GM23338 (cell line): ENCODE measurements around the gene ACP2.

ENCODE experiments used
- CREB1 ChIP-seq: fragments of 250-450 bp; sonication (Bioruptor Pico); IDR thresholded peaks from 2 replicates; pipeline ENCODE4 v1.5.0; 2020; ENCODE audit warnings: low read depth, mild to moderate bottlenecking, moderate library complexity
- CTCF ChIP-seq, 2 experiments: fragments of 200-600 bp in 1 of 2; sonication (generic) in 1 of 2; conservative IDR thresholded peaks; 2 replicates each; pipeline versions ENCODE4 v1.5.1 to v1.6.1; 2016 to 2017; ENCODE audit warnings: antibody characterized with exemption in 2 of 2, low read depth in 2 of 2, mild to moderate bottlenecking in 2 of 2, moderate library complexity in 1 of 2
- ETS1 ChIP-seq: IDR thresholded peaks from 2 replicates; pipeline ENCODE4 v1.6.1; 2016; ENCODE audit warnings: antibody characterized with exemption
- EZH2 ChIP-seq: fragments of 200-600 bp; sonication (generic); IDR thresholded peaks from one replicate; pipeline ENCODE4 v1.8.0; 2017; ENCODE audit warnings: antibody characterized with exemption, mild to moderate bottlenecking, low read depth; ENCODE audit not compliant: unreplicated experiment
- EZH2phosphoT487 ChIP-seq: fragments of 200-600 bp; sonication (generic); IDR thresholded peaks from one replicate; pipeline ENCODE4 v1.8.1; 2018; ENCODE audit warnings: antibody characterized with exemption; ENCODE audit not compliant: unreplicated experiment
- JUNB ChIP-seq: IDR thresholded peaks from one replicate; pipeline ENCODE4 v1.6.1; 2016; ENCODE audit warnings: antibody characterized with exemption; ENCODE audit not compliant: unreplicated experiment
- NANOG ChIP-seq: IDR thresholded peaks from 2 replicates; pipeline ENCODE4 v1.6.1; 2016; ENCODE audit warnings: antibody characterized with exemption, borderline replicate concordance
- POLR2AphosphoS5 ChIP-seq: IDR thresholded peaks from 2 replicates; pipeline ENCODE4 v1.6.1; 2016; ENCODE audit warnings: antibody characterized with exemption, low read depth
- REST ChIP-seq: IDR thresholded peaks from one replicate; pipeline ENCODE4 v1.6.1; 2018; ENCODE audit warnings: antibody characterized with exemption; ENCODE audit not compliant: unreplicated experiment
- STAT1 ChIP-seq: IDR thresholded peaks from one replicate; pipeline ENCODE4 v1.6.1; 2016; ENCODE audit warnings: antibody characterized with exemption; ENCODE audit not compliant: unreplicated experiment
- ZNF114 ChIP-seq: fragments of 250-450 bp; sonication (Bioruptor Pico); IDR thresholded peaks from 2 replicates; pipeline ENCODE4 v1.5.0; 2020; ENCODE audit warnings: mild to moderate bottlenecking, moderate library complexity
- ZNF331 ChIP-seq: fragments of 250-450 bp; sonication (Bioruptor Pico); IDR thresholded peaks from 2 replicates; pipeline ENCODE4 v1.5.0; 2020; ENCODE audit warnings: low read depth, mild to moderate bottlenecking, moderate library complexity
- ZNF462 ChIP-seq: fragments of 250-450 bp; sonication (Bioruptor Pico); IDR thresholded peaks from 2 replicates; pipeline ENCODE4 v1.5.0; 2020; ENCODE audit warnings: mild to moderate bottlenecking, moderate library complexity

GRCh38 chr11:47282462-47282861 lies 33.8 kb upstream of the ACP2 start:
- TF ChIP-seq CTCF (conservative IDR thresholded peaks at IDR 0.05; ENCODE audit: low read depth in 2 of 2) (no peak), EZH2 (no peak), REST (no peak), POLR2AphosphoS5 (no peak), ETS1 (no peak), EZH2phosphoT487 (no peak), CREB1 (CRISPR knock-in tag) (no peak), ZNF331 (CRISPR knock-in tag) (no peak), ZNF114 (CRISPR knock-in tag) (no peak), STAT1 (no peak), JUNB (no peak), NANOG (no peak), ZNF462 (no peak)
